ENCODE measurements around the gene ENTPD2. TPM values are rescaled to one million over a fixed set of nuclear protein-coding genes. Genes with fewer than 3 reads are reported as not detected.

ENTPD2 gene
- total RNA-seq, 1 experiment from 2014 or later: 4.0 TPM

- no peaks in the 10 kb centered on the region for H3K36me3 Mint-ChIP-seq (ENCODE audit: insufficient read depth in 1 of 3, low read depth in 3 of 3)
- H3K14ac ChIP-seq (ENCODE audit: insufficient read depth, low read length): no peak overlapping the region
These were observed 3.7 kb upstream of the ENTPD2 start for GRCh38 chr9:137057545-137057944.

More at GRCh38 chr9:137057545-137057944, 3.7 kb upstream of the ENTPD2 start:
- Histone ChIP-seq H4K8ac (replicated peaks; ENCODE audit: insufficient read length, low read depth, low read length) (no peak overlapping the region), H3K18ac (ENCODE audit: insufficient read length, low read depth, low read length) (no peak overlapping the region), H2AFZ (ENCODE audit: low read length) (no peak overlapping the region), H2BK20ac (ENCODE audit: low read depth, low read length, poor library complexity, severe bottlenecking) (no peak overlapping the region), H3K9me3 (ENCODE audit: control insufficient read depth, low read depth, low read length) (no peaks in the 10 kb centered on the region), H2BK5ac (ENCODE audit: insufficient read length, low read length) (no peak overlapping the region), H3K23me2 (ENCODE audit: insufficient read length, low read depth, low read length, poor library complexity, severe bottlenecking) (peaks cover 6% of the 10 kb centered on the region), H3K79me2 (ENCODE audit: insufficient read depth, low read length) (no peaks in the 10 kb centered on the region), H3K4me2 (ENCODE audit: insufficient read depth, insufficient read length, low read length) (no peak overlapping the region), H3K27me3 (ENCODE audit: insufficient read depth, low read length) (peaks cover 2% of the 10 kb centered on the region; the same call in 1 of the 2 replicates), H3K4ac (ENCODE audit: low read depth, low read length) (no peak overlapping the region), H4K5ac (ENCODE audit: insufficient read length, low read depth, low read length) (no peak overlapping the region), H3K56ac (ENCODE audit: insufficient read length, low read depth, low read length) (no peak overlapping the region), H3K79me1 (ENCODE audit: insufficient read depth, low read depth, low read length, poor library complexity, severe bottlenecking) (no peaks in the 10 kb centered on the region), H3T11ph (ENCODE audit: low read length) (no peak overlapping the region), H2BK120ac (ENCODE audit: low read depth, low read length, poor library complexity, severe bottlenecking) (no peak overlapping the region), H3K4me1 (ENCODE audit: insufficient read depth, low read length) (no peaks in the 10 kb centered on the region), H2AK5ac (ENCODE audit: insufficient read length, low read length) (no peak overlapping the region), H3K27ac (ENCODE audit: insufficient read length, low read depth, low read length) (no peak overlapping the region), H4K91ac (ENCODE audit: insufficient read length, low read depth, low read length) (no peak overlapping the region), H2BK12ac (ENCODE audit: insufficient read length, low read depth, low read length) (no peak overlapping the region), H4K20me1 (ENCODE audit: control insufficient read depth, insufficient read depth, insufficient read length) (no peaks in the 10 kb centered on the region), H3K9ac (ENCODE audit: extremely low read depth, insufficient read length, low read length) (no peak overlapping the region), H2BK15ac (ENCODE audit: low read depth, low read length) (no peak overlapping the region), H3K23ac (ENCODE audit: insufficient read length, low read depth, low read length) (no peak overlapping the region)
- H3K9me3 Mint-ChIP-seq: no peaks in the 10 kb centered on the region
- no peak overlapping the region for H3K27ac Mint-ChIP-seq
- H3K4me3 Mint-ChIP-seq: no peak overlapping the region
- no peak for TF ChIP-seq CTCF (conservative IDR thresholded peaks at IDR 0.05)
- no CpG with 5 or more reads among the region's 16 CpGs for WGBS (ENCODE audit: extremely low coverage, insufficient read length, low lambda C conversion rate)
- H3K4me1 Mint-ChIP-seq: peaks cover 2 to 7% of the 10 kb centered on the region in 2 experiments
- no peak for DNase-seq
- H3K27me3 Mint-ChIP-seq (ENCODE audit: low read depth): peaks cover 43% of the 10 kb centered on the region

Measured in H9 (cell line).